Measurements from ENCODE around the gene TRPM8.

DNA sequence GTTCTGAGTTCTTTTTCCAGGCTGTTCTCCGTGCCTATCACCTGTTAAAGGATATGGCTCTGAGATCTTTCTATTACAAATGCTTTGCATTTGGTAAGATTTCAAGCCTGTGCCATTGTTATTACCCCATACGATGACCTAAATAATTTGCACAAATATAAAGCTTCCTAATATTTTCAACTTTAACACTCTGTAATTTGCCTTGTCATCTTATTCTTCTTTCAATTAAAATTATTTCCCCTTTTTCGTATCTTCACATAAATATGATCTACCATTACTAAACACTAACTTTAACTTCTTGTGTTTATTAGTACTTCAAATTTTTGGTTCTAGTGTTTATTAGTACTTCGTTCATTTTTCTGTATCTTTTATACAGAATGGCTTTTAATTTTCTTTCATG is 45.7 kb upstream of the TRPM8 start:
- TF ChIP-seq, protein P1, sequence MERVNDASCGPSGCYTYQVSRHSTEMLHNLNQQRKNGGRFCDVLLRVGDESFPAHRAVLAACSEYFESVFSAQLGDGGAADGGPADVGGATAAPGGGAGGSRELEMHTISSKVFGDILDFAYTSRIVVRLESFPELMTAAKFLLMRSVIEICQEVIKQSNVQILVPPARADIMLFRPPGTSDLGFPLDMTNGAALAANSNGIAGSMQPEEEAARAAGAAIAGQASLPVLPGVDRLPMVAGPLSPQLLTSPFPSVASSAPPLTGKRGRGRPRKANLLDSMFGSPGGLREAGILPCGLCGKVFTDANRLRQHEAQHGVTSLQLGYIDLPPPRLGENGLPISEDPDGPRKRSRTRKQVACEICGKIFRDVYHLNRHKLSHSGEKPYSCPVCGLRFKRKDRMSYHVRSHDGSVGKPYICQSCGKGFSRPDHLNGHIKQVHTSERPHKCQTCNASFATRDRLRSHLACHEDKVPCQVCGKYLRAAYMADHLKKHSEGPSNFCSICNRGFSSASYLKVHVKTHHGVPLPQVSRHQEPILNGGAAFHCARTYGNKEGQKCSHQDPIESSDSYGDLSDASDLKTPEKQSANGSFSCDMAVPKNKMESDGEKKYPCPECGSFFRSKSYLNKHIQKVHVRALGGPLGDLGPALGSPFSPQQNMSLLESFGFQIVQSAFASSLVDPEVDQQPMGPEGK (CRISPR knock-in tag; IDR thresholded peaks at IDR 0.05; ENCODE audit: borderline replicate concordance): no peak
- no peak for TF ChIP-seq SNAI2 (CRISPR knock-in tag; IDR thresholded peaks at IDR 0.05)
- TF ChIP-seq ESRRG (CRISPR knock-in tag; IDR thresholded peaks at IDR 0.05): no peak
- no peak for TF ChIP-seq ISL1 (CRISPR knock-in tag; IDR thresholded peaks at IDR 0.05)
- no peak for TF ChIP-seq TCF4 (CRISPR knock-in tag; IDR thresholded peaks at IDR 0.05; ENCODE audit: borderline replicate concordance)
